GM04504 (cell line): Measurements from ENCODE around the gene PLK5.
"Not testable (repeated sequence)": the region's sequence is repeated elsewhere in the genome, so short reads cannot be mapped to it uniquely, and the experiment has no call there.

ENCODE experiments used
- DNase-seq: peaks from one replicate; pipeline ENCODE4 v3.0.0-alpha.2; 2012; ENCODE audit warnings: low read depth

The PLK5 gene

GRCh38 chr19:1525343-1525742, 1.5 kb downstream of the PLK5 start:
- no peak for DNase-seq

GRCh38 chr19:1526066-1526778, 2.3 kb downstream of the PLK5 start:
- DNase-seq: no peak

GRCh38 chr19:1526979-1527649, 3.2 kb downstream of the PLK5 start:
- DNase-seq: no peak

- no peak for DNase-seq
These were observed 3.9 kb downstream of the PLK5 start for GRCh38 chr19:1527650-1528309.

- DNase-seq: no peak
These were observed 4.9 kb downstream of the PLK5 start for GRCh38 chr19:1528596-1529429.

- DNase-seq: no peak
These were observed 5.5 kb downstream of the PLK5 start for GRCh38 chr19:1529430-1529816.

DNA sequence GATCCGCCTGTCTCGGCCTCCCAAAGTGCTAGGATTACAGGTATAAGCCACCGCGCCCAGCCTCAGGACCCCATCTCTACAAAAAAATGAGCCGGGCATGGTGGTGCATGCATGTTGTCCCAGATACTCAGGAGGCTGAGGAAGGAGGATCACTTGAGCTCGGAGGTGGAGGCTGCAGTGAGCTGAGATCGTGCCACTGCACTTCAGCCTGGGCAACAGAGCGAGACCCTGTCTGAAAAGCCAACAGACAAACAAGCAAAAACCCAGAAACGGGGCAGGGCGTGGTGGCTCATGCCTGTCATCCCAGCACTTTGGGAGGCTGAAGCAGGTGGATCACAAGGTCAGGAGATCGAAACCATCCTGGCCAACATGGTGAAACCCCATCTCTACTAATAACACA, 7.0 kb downstream of the PLK5 start:
- DNase-seq: not testable (repeated sequence)

DNA sequence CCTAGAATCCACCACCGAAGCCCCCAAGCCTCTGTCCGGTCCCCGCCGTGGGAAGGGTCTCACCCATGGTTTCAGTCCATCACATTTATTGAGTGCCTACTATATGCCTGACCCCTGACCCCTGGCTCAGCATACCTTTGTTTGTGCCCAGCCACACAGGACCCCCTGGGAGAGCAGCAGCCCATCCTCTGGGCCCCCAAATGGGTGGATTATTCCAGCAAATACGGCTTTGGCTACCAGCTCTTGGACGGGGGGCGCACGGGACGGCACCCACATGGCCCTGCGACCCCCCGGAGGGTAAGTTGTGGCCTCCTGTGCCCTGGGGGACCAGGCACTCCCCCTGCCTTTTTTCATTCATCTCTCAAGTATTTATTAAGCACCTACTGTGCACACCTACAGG, 7.7 kb downstream of the PLK5 start:
- DNase-seq: no peak

DNA sequence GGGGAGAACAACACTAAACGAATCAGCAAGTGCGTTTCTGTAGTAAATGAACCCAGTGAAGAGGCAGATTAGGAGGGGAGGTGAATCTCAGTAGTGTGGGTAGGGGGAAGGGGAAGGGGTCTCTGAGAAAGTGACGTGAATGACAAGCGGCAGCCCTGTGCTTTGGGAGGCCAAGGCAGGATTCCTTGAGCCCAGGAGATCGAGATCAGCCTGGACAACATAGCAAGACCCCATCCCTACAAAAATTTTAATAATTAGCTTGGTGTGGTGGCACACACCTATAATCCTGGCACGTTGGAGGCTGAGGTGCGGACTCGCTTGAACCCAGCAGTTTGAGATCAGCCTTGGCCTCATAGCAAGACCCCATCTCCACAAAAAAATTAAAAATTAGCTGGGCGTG, 8.1 kb downstream of the PLK5 start:
- no peak for DNase-seq

GRCh38 chr19:1533510-1534150, 9.8 kb downstream of the PLK5 start:
- no peak for DNase-seq

- no peak for DNase-seq
These were observed 11.1 kb downstream of the PLK5 start for GRCh38 chr19:1534972-1535371.

- not testable (repeated sequence) for DNase-seq
These were observed 11.8 kb downstream of the PLK5 start for GRCh38 chr19:1535699-1536098.

DNA sequence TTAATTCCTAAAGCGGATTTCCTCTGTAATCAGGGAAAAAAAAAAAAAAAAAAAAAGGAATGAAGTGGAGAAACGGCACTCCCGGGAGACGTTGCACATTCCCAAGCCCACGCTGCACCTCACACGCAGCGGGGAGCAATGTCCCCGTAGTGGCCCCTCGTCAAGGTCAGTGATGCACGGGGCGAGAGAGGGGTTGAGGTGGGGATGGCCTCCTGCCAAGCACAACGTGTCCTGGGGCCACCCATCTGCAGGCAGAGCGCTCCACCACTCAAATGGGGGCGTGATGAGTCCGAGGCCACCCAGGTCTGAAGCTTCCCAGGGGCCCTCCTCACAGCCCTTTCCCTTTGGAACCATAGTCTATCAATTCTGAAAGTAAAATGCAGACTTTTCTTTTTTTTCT, 15.1 kb downstream of the PLK5 start:
- DNase-seq: no peak

- DNase-seq: not testable (repeated sequence)
These were observed 15.9 kb downstream of the PLK5 start for GRCh38 chr19:1539749-1540148.

DNA sequence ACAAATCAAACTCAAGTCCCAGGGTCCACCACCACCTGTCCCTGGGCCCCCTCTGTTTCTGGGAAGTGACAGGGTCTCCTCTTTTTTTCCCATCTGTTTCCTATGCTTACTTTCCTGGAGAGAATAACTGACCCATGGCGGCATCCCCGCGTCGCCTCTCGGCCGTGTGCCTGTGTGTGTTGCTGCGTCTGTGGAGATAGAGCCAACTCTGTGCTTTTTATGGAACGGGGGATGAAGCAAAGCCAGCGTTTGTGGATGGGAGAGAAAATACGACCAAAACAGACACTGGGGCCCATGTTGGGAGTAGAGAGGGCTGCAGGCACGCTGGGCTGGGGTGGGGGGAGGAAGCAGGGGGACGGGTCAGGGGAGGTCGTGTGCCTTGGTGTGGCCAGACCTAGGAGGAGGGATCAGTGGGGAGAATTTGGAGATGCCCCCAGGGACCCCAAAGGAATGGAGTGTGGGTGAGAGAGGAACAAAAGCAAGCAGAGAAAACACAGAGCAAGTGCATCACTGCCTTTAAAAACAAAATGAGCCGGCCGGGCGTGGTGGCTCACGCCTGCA, 16.6 kb downstream of the PLK5 start:
- no peak for DNase-seq

GRCh38 chr19:1549332-1549945, 25.6 kb downstream of the PLK5 start:
- DNase-seq: no peak

DNA sequence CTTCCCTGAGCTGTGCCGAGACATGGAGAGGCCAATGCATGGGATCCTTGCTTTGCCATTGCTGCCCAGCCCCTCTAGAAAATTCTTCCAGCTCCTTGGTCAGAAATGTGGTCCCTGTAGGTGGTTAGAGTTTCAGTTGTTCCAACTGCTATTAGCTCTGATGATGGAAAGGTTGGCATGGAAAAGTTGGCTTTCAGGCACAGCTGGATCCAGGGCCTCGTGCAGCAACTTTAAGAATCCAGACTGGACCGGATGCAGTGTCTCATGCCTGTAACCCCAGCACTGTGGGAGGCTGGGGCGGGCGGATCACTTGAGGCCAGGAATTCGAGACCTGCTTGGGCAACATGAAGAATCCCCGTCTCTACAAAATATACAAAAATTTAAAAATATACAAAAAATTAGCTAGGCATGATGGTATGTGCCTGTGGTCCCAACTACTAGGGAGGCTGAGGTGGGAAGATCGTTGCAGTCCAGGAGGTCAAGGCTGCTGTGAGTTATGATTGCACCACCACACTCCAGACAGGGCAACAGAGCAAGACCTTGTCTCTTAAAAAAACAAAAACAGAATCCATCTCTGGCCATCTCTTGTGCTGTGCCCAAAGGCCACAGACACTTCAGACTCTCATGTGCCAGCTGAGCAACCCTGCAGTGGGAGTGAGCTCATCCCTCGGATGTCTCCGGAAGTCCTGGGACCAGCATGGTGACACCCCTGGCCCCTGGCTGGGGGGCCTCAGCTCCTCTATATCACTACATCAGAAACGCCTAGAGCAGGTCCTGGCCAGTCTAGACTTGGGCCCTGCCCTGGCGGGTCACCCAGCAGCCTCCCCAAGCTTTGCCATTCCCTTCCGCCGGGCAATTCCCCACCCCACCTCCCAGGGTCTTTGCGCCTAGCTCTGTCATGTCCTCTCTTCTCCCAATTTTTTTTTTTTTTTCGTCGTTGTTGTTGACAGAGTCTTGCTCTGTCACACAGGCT, 27.5 kb downstream of the PLK5 start:
- no peak for DNase-seq

DNA sequence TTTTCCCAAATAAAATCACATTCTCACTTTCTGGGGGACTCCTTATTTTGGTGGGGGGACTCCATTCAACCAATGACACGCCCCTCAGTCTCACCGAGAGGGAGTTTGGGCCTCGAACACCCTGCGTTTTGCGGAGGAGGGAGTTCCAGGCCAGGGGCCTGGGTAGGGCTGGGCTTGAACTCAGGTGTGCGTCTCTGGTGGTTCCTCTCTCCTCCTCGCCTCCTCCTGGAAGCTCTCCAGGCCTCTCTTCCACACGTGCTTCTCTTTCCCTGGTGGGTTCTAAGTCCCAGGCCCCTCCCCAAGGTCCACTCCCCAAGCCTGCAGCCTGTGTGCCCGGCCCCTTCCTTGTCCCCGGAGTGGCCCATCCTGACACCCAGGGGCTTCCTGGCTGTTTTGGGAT, 29.5 kb downstream of the PLK5 start:
- DNase-seq: no peak

DNA sequence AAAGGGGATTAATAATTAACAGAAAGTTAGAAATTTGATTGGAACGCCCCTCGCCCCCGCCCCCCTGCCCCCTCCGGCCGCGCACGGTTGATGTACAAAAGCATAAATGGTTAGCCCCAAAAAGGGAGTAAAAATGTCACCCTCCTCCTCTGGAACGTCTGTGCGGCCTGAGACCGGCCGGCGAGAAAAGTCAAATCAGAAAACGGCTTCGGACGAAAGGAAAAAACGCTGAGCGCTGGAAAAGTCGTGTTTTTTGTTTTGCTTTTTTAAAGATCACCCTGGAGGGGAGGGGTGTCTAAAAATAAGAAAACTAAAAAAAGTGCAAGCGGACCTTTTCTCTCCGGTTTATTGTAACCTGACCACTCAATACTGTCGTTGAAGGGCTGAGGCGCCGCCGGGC, 31.1 kb downstream of the PLK5 start:
- DNase-seq: no peak
